GM19467 (cell line): Measurements from ENCODE around the gene FLYWCH1.
A peak's percentile ranks its signal among the peaks of the same experiment; 100 is the strongest.
"Not testable (repeated sequence)": the region's sequence is repeated elsewhere in the genome, so short reads cannot be mapped to it uniquely, and the experiment has no call there.

Experiments used
- ATAC-seq: cut with Tn5 transposase; IDR thresholded peaks from one replicate; pipeline ENCODE4 v1.9.1; 2021; ENCODE audit warnings: mild to moderate bottlenecking, moderate library complexity; ENCODE audit not compliant: unreplicated experiment

The FLYWCH1 gene

GRCh38 chr16:2899564-2900072 lies 12.1 kb upstream of the FLYWCH1 start:
- no peak for ATAC-seq

- ATAC-seq: no peak
Observed at GRCh38 chr16:2900526-2901075, 11.1 kb upstream of the FLYWCH1 start.

- no peak for ATAC-seq
Observed at GRCh38 chr16:2902337-2903130, 9.2 kb upstream of the FLYWCH1 start.

GRCh38 chr16:2904100-2904921 lies 7.4 kb upstream of the FLYWCH1 start:
- peak; percentile 49 for ATAC-seq

- ATAC-seq: peak; percentile 4
Observed at GRCh38 chr16:2904922-2905240, 6.8 kb upstream of the FLYWCH1 start.

GRCh38 chr16:2905241-2905987 lies 6.3 kb upstream of the FLYWCH1 start:
- ATAC-seq: peak; percentile 65

- ATAC-seq: no peak
Observed at GRCh38 chr16:2905988-2906387, 5.7 kb upstream of the FLYWCH1 start.

- ATAC-seq: not testable (repeated sequence)
Observed at GRCh38 chr16:2907084-2907753, 4.5 kb upstream of the FLYWCH1 start.

GRCh38 chr16:2910441-2910969 lies 1.2 kb upstream of the FLYWCH1 start:
- no peak for ATAC-seq

GRCh38 chr16:2912330-2913199 lies 834 bp downstream of the FLYWCH1 start:
- ATAC-seq: peak; percentile 8

- no peak for ATAC-seq
Observed at GRCh38 chr16:2913603-2914002, 1.9 kb downstream of the FLYWCH1 start.

- ATAC-seq: no peak
Observed at GRCh38 chr16:2914233-2914632, 2.5 kb downstream of the FLYWCH1 start.

- no peak for ATAC-seq
Observed at GRCh38 chr16:2915196-2915929, 3.6 kb downstream of the FLYWCH1 start.

GRCh38 chr16:2919511-2920255 lies 8.0 kb downstream of the FLYWCH1 start:
- ATAC-seq: no peak

GRCh38 chr16:2923481-2923880 lies 11.8 kb downstream of the FLYWCH1 start:
- no peak for ATAC-seq

GRCh38 chr16:2924901-2925755 lies 13.4 kb downstream of the FLYWCH1 start:
- ATAC-seq: no peak
